Fibroblast of lung (primary cell): ENCODE data around the gene ZNF41. TPM values are rescaled to one million over a fixed set of nuclear protein-coding genes. Genes with fewer than 3 reads are reported as not detected.
"Not testable (repeated sequence)": the region's sequence is repeated elsewhere in the genome, so short reads cannot be mapped to it uniquely, and the experiment has no call there.

Experiments
- DNase-seq, 2 donors: peaks; one replicate each; pipeline versions ENCODE4 v3.0.0 to v3.0.0-alpha.2; 2010; ENCODE audit warnings: low read depth in 2 of 2
- H2AFZ ChIP-seq: 2 replicates; pipeline ENCODE4 v1.5.1; 2012; ENCODE audit warnings: low read length, control low read depth, inconsistent platforms
- H3K27ac ChIP-seq: 2 replicates; pipeline ENCODE4 v1.5.1; 2011; ENCODE audit warnings: low read length, control low read depth; ENCODE audit not compliant: insufficient read depth
- H3K27me3 ChIP-seq: 2 replicates; pipeline ENCODE4 v1.5.1; 2011; ENCODE audit warnings: mild to moderate bottlenecking, low read length; ENCODE audit not compliant: control insufficient read depth, insufficient read depth
- H3K36me3 ChIP-seq: 2 replicates; pipeline ENCODE4 v1.5.1; 2011; ENCODE audit warnings: low read length; ENCODE audit not compliant: control insufficient read depth, insufficient read depth
- H3K4me1 ChIP-seq: 2 replicates; pipeline ENCODE4 v1.5.1; 2011; ENCODE audit warnings: low read length; ENCODE audit not compliant: control insufficient read depth, insufficient read depth; ENCODE audit errors: extremely low read depth
- H3K4me2 ChIP-seq: 2 replicates; pipeline ENCODE4 v1.5.1; 2011; ENCODE audit warnings: low read length, control low read depth; ENCODE audit not compliant: insufficient read depth; ENCODE audit errors: extremely low read depth
- H3K4me3 ChIP-seq, 4 experiments: fragments of 200-600 bp in 1 of 4; sonication (generic) in 1 of 4; replicated peaks in 1 of 4; 2 replicates each; pipeline ENCODE4 v1.5.1; 2011 to 2016; ENCODE audit warnings: low read length in 4 of 4, low read depth in 3 of 4, mild to moderate bottlenecking in 3 of 4, control low read depth in 2 of 4, inconsistent platforms in 1 of 4, mixed read lengths in 1 of 4; ENCODE audit not compliant: insufficient read depth in 1 of 4; ENCODE audit errors: control extremely low read depth in 1 of 4
- H3K79me2 ChIP-seq: 2 replicates; pipeline ENCODE4 v1.5.1; 2012; ENCODE audit warnings: mild to moderate bottlenecking, low read length, inconsistent platforms; ENCODE audit not compliant: control insufficient read depth, insufficient read depth
- H3K9ac ChIP-seq: 2 replicates; pipeline ENCODE4 v1.5.1; 2011; ENCODE audit warnings: mild to moderate bottlenecking, low read length, control low read depth; ENCODE audit not compliant: insufficient read depth
- H3K9me3 ChIP-seq: 2 replicates; pipeline ENCODE4 v1.5.1; 2012; ENCODE audit warnings: low read depth, low read length; ENCODE audit not compliant: control insufficient read depth, insufficient read depth
- H4K20me1 ChIP-seq: 2 replicates; pipeline ENCODE4 v1.5.1; 2011; ENCODE audit warnings: low read length; ENCODE audit not compliant: control insufficient read depth, insufficient read depth; ENCODE audit errors: extremely low read depth
- EZH2 ChIP-seq: IDR thresholded peaks from 2 replicates; pipeline ENCODE4 v1.5.1; 2012; ENCODE audit warnings: low read length, control low read depth, mild to moderate bottlenecking; ENCODE audit errors: missing control alignments
- polyA plus RNA-seq, 2 donors: library from polyadenylated mRNA; depleted of rRNA in 1 of 2; stranded (reverse) in 1 of 2; unstranded in 1 of 2; fragments of >200 nt; gene quantifications; 2 replicates each; pipeline ENCODE4 v1.2.1, GENCODE V29; 2011 to 2012; ENCODE audit warnings: missing spikeins in 1 of 2
- total RNA-seq: library from RNA; depleted of rRNA; stranded (reverse); fragments of >200 nt; gene quantifications from 2 replicates; pipeline ENCODE4 v1.2.1, GENCODE V29; 2014
- TF ChIP-seq, protein P1 (sequence below), 2 donors: IDR thresholded peaks in 1 of 2; conservative IDR thresholded peaks in 1 of 2; 1 replicate in 1 of 2; 2 replicates in 1 of 2; pipeline ENCODE4 v1.5.1; 2011 to 2012; ENCODE audit warnings: low read length in 2 of 2, control low read depth in 1 of 2, inconsistent platforms in 1 of 2, low read depth in 1 of 2, mild to moderate bottlenecking in 1 of 2

ZNF41 gene
- total and polyA plus RNA-seq, 2 donors (not counting 1 experiment from before 2014, with no cell fraction given): 5.3 to 6.6 TPM

DNA sequence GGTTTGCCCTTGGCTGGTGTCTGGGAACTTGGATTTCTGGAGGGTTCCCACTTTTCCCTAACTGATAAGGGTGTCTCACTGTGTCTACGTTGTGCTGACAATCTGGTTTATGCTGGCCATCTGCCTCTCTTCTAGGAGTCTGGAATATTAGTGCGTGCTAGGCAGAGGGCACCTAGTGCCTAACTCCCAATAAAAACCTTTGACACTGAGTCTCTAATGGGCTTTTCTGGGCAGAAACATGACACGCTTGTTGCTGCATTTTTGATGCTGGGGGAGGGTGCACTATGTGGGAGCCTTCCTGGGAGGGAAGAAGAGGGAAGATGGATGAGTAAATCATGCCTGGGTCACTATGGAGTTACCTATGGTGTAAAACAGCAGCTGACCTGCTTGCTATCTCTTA is 16.3 kb upstream of the ZNF41 start:
- DNase-seq: peak in 1 of 2 donors; percentile 20
- H3K27me3 ChIP-seq: no peaks in the 10 kb centered on the region
- H3K9me3 ChIP-seq: no peaks in the 10 kb centered on the region
- H3K4me3 ChIP-seq: no peak overlapping the region
- H4K20me1 ChIP-seq: no peaks in the 10 kb centered on the region
- H3K9ac ChIP-seq: no peak overlapping the region
- no peaks in the 10 kb centered on the region for H3K79me2 ChIP-seq
- H3K36me3 ChIP-seq: no peaks in the 10 kb centered on the region
- no peak for TF ChIP-seq EZH2
- TF ChIP-seq, protein P1, sequence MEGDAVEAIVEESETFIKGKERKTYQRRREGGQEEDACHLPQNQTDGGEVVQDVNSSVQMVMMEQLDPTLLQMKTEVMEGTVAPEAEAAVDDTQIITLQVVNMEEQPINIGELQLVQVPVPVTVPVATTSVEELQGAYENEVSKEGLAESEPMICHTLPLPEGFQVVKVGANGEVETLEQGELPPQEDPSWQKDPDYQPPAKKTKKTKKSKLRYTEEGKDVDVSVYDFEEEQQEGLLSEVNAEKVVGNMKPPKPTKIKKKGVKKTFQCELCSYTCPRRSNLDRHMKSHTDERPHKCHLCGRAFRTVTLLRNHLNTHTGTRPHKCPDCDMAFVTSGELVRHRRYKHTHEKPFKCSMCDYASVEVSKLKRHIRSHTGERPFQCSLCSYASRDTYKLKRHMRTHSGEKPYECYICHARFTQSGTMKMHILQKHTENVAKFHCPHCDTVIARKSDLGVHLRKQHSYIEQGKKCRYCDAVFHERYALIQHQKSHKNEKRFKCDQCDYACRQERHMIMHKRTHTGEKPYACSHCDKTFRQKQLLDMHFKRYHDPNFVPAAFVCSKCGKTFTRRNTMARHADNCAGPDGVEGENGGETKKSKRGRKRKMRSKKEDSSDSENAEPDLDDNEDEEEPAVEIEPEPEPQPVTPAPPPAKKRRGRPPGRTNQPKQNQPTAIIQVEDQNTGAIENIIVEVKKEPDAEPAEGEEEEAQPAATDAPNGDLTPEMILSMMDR (conservative IDR thresholded peaks at IDR 0.05 in 1 of 2, IDR thresholded peaks at IDR 0.05 in 1 of 2; ENCODE audit: low read depth in 1 of 2, low read length in 2 of 2): no peak
- H2AFZ ChIP-seq: no peak overlapping the region
- peaks cover 7% of the 10 kb centered on the region for H3K4me1 ChIP-seq
- H3K27ac ChIP-seq: no peak overlapping the region
- no peak overlapping the region for H3K4me2 ChIP-seq

GRCh38 chrX:47498411-47498810 is 15.4 kb upstream of the ZNF41 start:
- Histone ChIP-seq H3K4me3 (no peak overlapping the region), H4K20me1 (no peaks in the 10 kb centered on the region), H3K27ac (no peak overlapping the region), H3K27me3 (no peaks in the 10 kb centered on the region), H2AFZ (no peak overlapping the region), H3K4me1 (peaks cover 7% of the 10 kb centered on the region), H3K36me3 (no peaks in the 10 kb centered on the region), H3K9me3 (no peaks in the 10 kb centered on the region), H3K79me2 (no peaks in the 10 kb centered on the region), H3K4me2 (no peak overlapping the region), H3K9ac (no peak overlapping the region)
- no peak for DNase-seq
- TF ChIP-seq, protein P1 (conservative IDR thresholded peaks at IDR 0.05 in 1 of 2, IDR thresholded peaks at IDR 0.05 in 1 of 2; ENCODE audit: low read depth in 1 of 2, low read length in 2 of 2): no peak
- TF ChIP-seq EZH2: no peak

DNA sequence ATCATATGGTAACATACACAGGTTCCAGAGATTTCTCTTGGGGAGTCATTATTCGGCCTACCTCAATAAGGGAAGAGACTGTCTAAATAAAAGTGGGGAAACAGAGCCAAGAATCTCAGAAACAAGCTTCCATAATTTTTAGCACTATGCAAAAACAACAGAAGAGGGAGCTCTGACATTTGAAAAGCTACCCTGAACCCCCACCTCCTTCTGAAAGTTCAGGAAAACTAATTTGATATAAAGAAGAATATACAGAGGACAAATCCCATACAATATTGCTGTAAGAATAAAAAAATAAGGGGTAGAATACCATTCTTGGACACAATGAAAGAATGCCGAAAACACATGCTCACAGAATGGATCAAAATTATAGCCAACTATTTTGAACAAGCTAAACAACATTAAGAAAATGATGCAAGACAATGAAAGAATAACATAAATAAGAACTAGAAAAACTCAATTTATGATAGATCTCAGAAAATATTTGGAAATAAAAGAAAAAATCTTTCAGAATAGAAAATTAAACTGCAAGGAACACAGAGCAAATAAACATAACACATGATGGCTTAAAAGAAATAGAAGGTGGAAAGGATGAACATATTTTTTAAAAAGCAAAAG is 14.4 kb upstream of the ZNF41 start:
- Histone ChIP-seq H3K36me3 (no peaks in the 10 kb centered on the region), H4K20me1 (no peaks in the 10 kb centered on the region), H3K4me3 (no peak overlapping the region), H3K4me2 (no peak overlapping the region), H3K4me1 (peaks cover 3% of the 10 kb centered on the region), H3K9me3 (no peaks in the 10 kb centered on the region), H3K9ac (no peak overlapping the region), H3K27ac (no peak overlapping the region), H3K27me3 (no peaks in the 10 kb centered on the region), H3K79me2 (no peaks in the 10 kb centered on the region), H2AFZ (no peak overlapping the region)
- no peak for TF ChIP-seq EZH2
- TF ChIP-seq, protein P1 (conservative IDR thresholded peaks at IDR 0.05 in 1 of 2, IDR thresholded peaks at IDR 0.05 in 1 of 2; ENCODE audit: low read depth in 1 of 2, low read length in 2 of 2): peak; percentile 37 to 59
- peak; percentile 20 to 67 for DNase-seq

GRCh38 chrX:47492133-47492532 is 9.1 kb upstream of the ZNF41 start:
- not testable (repeated sequence) for H3K9me3 ChIP-seq, H3K4me2 ChIP-seq, H3K36me3 ChIP-seq, H3K27ac ChIP-seq, H3K79me2 ChIP-seq, H3K4me1 ChIP-seq, H3K9ac ChIP-seq, H2AFZ ChIP-seq, DNase-seq, H3K27me3 ChIP-seq, H4K20me1 ChIP-seq, H3K4me3 ChIP-seq
